Prostate gland (tissue), 2 donors: ENCODE measurements around the gene LDLRAD4. TPM values are rescaled to one million over a fixed set of nuclear protein-coding genes. Genes with fewer than 3 reads are reported as not detected.

Experiments used
- DNase-seq: peaks from one replicate; pipeline ENCODE4 v3.0.0-alpha.2; 2019; ENCODE audit warnings: low spot score
- H3K27ac ChIP-seq, 2 donors: fragments of 200-600 bp; sonication (generic); 2 replicates each; pipeline ENCODE4 v1.5.1; 2017 to 2019
- H3K27me3 ChIP-seq: fragments of 200-600 bp; sonication (generic); replicated peaks from 2 replicates; pipeline ENCODE4 v1.5.1; 2019; ENCODE audit not compliant: insufficient read depth
- H3K36me3 ChIP-seq, 2 donors: fragments of 200-600 bp; sonication (generic); 1 replicate in 1 of 2; 2 replicates in 1 of 2; pipeline versions ENCODE4 v1.5.1 to v1.8.1; 2017 to 2019
- H3K4me1 ChIP-seq: fragments of 200-600 bp; sonication (generic); replicated peaks from 2 replicates; pipeline ENCODE4 v1.5.1; 2019
- H3K4me3 ChIP-seq, 2 donors: fragments of 200-600 bp; sonication (generic); 2 replicates each; pipeline ENCODE4 v1.5.1; 2017 to 2019
- H3K9me3 ChIP-seq: fragments of 200-600 bp; sonication (generic); 2 replicates; pipeline ENCODE4 v1.5.1; 2017
- POLR2A ChIP-seq: fragments of 450-650 bp; IDR thresholded peaks from one replicate; pipeline ENCODE4 v1.6.1; 2016; ENCODE audit warnings: antibody characterized with exemption, mild to moderate bottlenecking
- POLR2AphosphoS5 ChIP-seq: sonication (generic); formaldehyde crosslinking; IDR thresholded peaks from one replicate; pipeline ENCODE4 v1.6.1; 2017; ENCODE audit warnings: antibody characterized with exemption
- WGBS: methylation state at CpG from one replicate; pipeline ENCODE4 v1.1.5; 2018; 5-methylcytosine and 5-hydroxymethylcytosine counted together
- intact Hi-C: fragments of 100-400 bp; cut with DNase I; formaldehyde crosslinking; loops from one replicate; pipeline ENCODE4 v1.14.2; 2022
- total RNA-seq, 2 donors: library from RNA; depleted of rRNA; stranded (reverse); fragments of >200 nt; gene quantifications; one replicate each; pipeline ENCODE4 v1.1.0, GENCODE V29; 2016
- TF ChIP-seq, protein P1 (sequence below), 4 experiments: fragments of 200-600 bp in 2 of 4; fragments of 450-650 bp in 2 of 4; sonication (generic) in 2 of 4; IDR thresholded peaks; 1 replicate in 3 of 4; 2 replicates in 1 of 4; pipeline ENCODE4 v1.5.1; 2016 to 2019; ENCODE audit warnings: antibody characterized with exemption in 4 of 4, mild to moderate bottlenecking in 2 of 4, moderate library complexity in 2 of 4

Gene LDLRAD4
- total RNA-seq, 2 donors from 2014 or later = 59.9 to 107 TPM

- no peak overlapping the region for H3K27ac ChIP-seq
- intact Hi-C loops = loop anchor here (10.0 kb wide), 2 partner anchors 140 to 170 kb away; no protein-coding TSS in a partner anchor
- H3K36me3 ChIP-seq = no peaks in the 10 kb centered on the region
- WGBS = 86% methylated on average over 5 of the region's 5 CpGs
- no peak for TF ChIP-seq POLR2A
- TF ChIP-seq POLR2AphosphoS5 = no peak
- TF ChIP-seq, protein P1, sequence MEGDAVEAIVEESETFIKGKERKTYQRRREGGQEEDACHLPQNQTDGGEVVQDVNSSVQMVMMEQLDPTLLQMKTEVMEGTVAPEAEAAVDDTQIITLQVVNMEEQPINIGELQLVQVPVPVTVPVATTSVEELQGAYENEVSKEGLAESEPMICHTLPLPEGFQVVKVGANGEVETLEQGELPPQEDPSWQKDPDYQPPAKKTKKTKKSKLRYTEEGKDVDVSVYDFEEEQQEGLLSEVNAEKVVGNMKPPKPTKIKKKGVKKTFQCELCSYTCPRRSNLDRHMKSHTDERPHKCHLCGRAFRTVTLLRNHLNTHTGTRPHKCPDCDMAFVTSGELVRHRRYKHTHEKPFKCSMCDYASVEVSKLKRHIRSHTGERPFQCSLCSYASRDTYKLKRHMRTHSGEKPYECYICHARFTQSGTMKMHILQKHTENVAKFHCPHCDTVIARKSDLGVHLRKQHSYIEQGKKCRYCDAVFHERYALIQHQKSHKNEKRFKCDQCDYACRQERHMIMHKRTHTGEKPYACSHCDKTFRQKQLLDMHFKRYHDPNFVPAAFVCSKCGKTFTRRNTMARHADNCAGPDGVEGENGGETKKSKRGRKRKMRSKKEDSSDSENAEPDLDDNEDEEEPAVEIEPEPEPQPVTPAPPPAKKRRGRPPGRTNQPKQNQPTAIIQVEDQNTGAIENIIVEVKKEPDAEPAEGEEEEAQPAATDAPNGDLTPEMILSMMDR (IDR thresholded peaks at IDR 0.05) = no peak
- no peak for DNase-seq
- no peaks in the 10 kb centered on the region for H3K4me1 ChIP-seq
- H3K9me3 ChIP-seq = no peaks in the 10 kb centered on the region
- no peaks in the 10 kb centered on the region for H3K27me3 ChIP-seq
- no peak overlapping the region for H3K4me3 ChIP-seq
Measured at GRCh38 chr18:13434854-13435253, 216.3 kb downstream of the LDLRAD4 start.

DNA sequence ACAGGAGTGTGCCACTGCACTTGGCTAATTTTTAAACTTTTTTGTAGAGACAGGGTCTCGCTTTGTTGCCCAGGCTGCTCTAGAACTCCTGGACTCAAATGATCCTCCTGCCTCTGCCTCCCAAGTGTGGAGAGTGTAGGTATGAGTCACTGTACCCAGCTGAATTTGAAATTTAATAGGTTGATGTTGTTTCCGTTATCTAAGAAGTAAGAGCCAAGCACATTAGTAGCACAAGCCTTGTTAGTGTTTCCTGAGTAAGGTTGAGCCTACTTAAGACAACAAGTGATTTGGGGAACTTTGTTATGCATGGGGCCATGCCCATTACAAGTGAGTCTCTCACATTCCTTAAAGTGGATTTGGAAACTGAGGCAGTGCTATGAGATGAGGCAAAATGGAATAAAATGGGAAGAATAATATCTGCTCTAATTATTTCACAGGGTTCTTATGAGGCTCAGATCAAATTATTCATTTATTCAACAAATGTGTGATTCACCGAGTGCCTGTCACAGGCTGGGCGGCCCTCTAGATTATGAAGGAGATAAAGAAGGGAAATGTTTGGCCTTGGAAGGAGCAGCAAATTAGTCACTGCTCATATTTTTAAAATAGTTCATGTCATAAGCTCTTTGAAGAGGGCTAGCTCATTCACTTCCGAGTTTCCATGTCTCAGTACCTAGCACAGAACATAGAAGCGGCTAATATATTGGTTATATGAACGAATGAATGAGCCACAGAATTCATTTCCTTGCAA lies 217.2 kb downstream of the LDLRAD4 start:
- Histone ChIP-seq H3K27me3 (no peaks in the 10 kb centered on the region), H3K4me3 (no peak overlapping the region), H3K27ac (peak overlapping the region in 1 of 2 donors; percentile 43), H3K4me1 (no peaks in the 10 kb centered on the region), H3K9me3 (no peaks in the 10 kb centered on the region), H3K36me3 (no peaks in the 10 kb centered on the region)
- TF ChIP-seq POLR2AphosphoS5 (no peak), POLR2A (no peak)
- TF ChIP-seq, protein P1 (IDR thresholded peaks at IDR 0.05) = no peak
- WGBS = 61% methylated on average over 7 of the region's 7 CpGs
- no peak for DNase-seq
- intact Hi-C loops = loop anchor here (10.0 kb wide), 2 partner anchors 141 to 171 kb away; no protein-coding TSS in a partner anchor

GRCh38 chr18:13436576-13436975 lies 218.0 kb downstream of the LDLRAD4 start:
- DNase-seq = no peak
- TF ChIP-seq, protein P1 (IDR thresholded peaks at IDR 0.05) = no peak
- TF ChIP-seq POLR2A (no peak), POLR2AphosphoS5 (no peak)
- no peak overlapping the region for H3K27ac ChIP-seq
- H3K9me3 ChIP-seq = no peaks in the 10 kb centered on the region
- no peak overlapping the region for H3K4me3 ChIP-seq
- intact Hi-C loops = loop anchor here (10.0 kb wide), 2 partner anchors 142 to 172 kb away; no protein-coding TSS in a partner anchor
- H3K36me3 ChIP-seq = no peaks in the 10 kb centered on the region
- WGBS = 90% methylated on average over 8 of the region's 8 CpGs
- H3K27me3 ChIP-seq = no peaks in the 10 kb centered on the region
- no peaks in the 10 kb centered on the region for H3K4me1 ChIP-seq

GRCh38 chr18:13437034-13437433 lies 218.5 kb downstream of the LDLRAD4 start:
- TF ChIP-seq POLR2A = no peak
- TF ChIP-seq, protein P1 (IDR thresholded peaks at IDR 0.05) = no peak
- TF ChIP-seq POLR2AphosphoS5 = no peak
- Histone ChIP-seq H3K4me3 (no peak overlapping the region), H3K4me1 (no peaks in the 10 kb centered on the region), H3K27ac (no peak overlapping the region), H3K36me3 (no peaks in the 10 kb centered on the region), H3K9me3 (no peaks in the 10 kb centered on the region), H3K27me3 (no peaks in the 10 kb centered on the region)
- no peak for DNase-seq
- intact Hi-C loops = loop anchor here (10.0 kb wide), 2 partner anchors 142 to 172 kb away; no protein-coding TSS in a partner anchor
- WGBS = 72% methylated on average over 6 of the region's 6 CpGs
